Measurements from ENCODE around the gene FOXR1.

FOXR1 gene, protein sequence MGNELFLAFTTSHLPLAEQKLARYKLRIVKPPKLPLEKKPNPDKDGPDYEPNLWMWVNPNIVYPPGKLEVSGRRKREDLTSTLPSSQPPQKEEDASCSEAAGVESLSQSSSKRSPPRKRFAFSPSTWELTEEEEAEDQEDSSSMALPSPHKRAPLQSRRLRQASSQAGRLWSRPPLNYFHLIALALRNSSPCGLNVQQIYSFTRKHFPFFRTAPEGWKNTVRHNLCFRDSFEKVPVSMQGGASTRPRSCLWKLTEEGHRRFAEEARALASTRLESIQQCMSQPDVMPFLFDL

GRCh38 chr11:118971646-118972045 lies at the start of gene FOXR1:
Gene FOXR1, plus strand, starts transcription at chr11:118971761. Its CDS starts 171 bp downstream, at chr11:118971932.
- DNase-seq, result no peak

- DNase-seq, result no peak
Observed at GRCh38 chr11:118921929-118922744, 49.4 kb upstream of the FOXR1 start.

DNA sequence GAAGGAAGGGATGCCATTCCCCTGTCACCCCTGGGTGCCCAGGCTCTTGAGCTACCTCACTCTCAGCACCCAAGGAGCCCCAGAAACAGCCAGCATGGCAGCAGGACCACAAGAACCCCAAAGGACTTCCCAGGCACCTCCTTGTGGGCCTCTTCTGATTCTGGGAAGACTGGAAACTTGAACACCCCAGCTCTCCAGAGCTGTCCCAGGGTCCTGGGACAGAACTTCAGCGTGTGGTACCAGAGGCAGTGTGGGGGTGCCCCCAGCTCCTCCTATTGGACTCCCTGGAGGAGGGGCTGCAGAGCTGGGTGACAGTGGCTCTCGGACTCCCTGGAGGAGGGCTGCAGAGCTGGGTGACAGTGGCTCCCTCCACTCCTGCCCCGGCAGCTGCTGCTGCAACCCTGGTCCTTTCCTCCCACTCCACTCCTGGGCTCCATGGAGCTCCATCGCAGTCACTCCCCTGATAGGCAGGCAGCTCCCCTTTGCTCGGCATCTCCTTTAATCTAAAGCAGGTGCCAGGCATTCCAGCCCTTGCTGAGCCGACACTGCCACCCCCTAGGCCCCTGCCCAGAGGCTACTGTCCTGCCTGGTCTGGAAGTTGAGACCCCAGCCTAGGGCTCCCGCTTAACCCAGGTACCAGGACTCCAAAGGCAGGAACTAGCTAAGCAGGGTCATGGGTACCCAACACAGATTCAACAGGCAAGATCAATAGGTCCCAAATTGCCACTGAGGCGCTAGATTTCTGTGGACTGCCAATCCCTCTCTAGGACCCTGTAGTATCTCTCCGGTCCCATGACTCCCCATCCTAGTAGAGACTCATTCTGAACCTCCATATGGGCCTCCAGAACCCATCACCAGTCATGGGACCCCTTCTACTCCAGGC lies 48.6 kb upstream of the FOXR1 start:
- no peak for DNase-seq

DNA sequence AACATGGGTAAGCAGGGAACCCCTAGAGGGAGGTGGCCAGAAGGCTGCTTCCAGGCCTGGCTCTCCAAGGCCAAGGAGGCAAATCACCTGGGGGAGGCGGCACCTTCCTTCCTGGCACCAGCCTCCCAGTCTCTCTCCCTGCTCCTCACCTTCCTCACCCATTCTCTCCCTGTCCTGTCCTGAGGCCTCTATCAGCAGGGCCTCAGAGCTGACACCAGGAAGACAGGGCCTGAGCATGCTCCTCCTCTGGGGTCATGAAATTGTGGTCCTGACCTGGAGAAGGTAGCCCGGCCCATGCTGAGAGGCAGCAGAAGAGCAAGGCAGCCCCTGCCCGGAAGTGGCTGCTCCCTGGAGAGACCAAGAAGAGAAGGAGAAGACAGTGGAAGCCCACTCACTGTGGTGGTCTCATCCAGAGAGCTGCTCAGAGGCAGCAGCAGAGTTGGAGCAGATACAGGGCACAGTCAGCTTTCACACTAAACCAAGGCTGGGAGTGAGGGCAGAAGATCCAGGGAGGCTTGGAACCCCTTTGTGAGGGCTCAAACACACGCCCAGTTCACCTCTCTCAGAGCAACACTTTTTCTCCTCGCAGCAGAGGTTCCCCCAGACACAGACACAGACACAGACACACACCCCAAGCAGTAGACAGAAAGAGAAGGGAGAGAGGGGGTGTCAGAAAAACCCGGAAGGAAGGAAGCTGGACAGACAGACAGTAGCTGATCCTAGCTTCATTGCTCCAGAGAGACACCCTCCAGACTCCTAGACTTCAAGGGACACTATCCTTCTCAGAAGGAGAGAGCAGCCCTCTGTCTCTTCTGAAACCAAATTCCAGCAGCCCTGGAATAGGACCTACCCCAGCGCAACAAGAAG lies 47.6 kb upstream of the FOXR1 start:
- DNase-seq, result no peak

GRCh38 chr11:118924591-118925585 lies 46.7 kb upstream of the FOXR1 start:
- peak; percentile 61 for DNase-seq

DNA sequence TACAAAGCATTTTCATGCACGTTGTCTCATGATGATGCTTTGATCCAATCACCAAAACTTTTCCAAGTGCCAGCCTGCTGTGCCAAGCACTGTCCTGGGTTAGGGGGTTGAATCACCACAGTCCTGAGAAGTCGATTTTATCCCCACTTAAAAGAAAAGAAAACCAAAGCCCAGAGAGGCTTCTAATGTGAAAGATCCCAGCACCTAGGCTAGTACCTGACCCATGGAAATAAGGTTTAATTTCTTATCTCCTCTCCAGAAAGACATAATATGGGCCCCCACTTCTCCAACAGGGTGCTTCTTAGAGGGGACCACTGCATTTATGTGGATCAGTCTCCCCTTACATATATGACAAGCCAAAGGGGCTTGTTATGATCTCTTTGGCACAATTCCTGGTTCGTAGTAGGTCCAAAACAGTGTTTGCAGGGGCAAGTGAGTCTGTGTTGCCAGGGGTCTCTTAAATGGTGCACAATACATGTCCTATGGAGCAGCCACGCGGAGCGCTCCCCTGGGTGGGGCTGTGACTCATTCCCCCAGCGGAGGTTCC lies 43.9 kb upstream of the FOXR1 start:
- DNase-seq, result no peak

GRCh38 chr11:118928101-118928869 lies 43.3 kb upstream of the FOXR1 start:
- DNase-seq, result peak; percentile 92

- DNase-seq, result no peak
Observed at GRCh38 chr11:118928870-118929500, 42.6 kb upstream of the FOXR1 start.

- DNase-seq, result peak; percentile 66
Observed at GRCh38 chr11:118929501-118930093, 42.0 kb upstream of the FOXR1 start.

GRCh38 chr11:118930094-118930712 lies 41.4 kb upstream of the FOXR1 start:
- DNase-seq, result peak; percentile 84

- DNase-seq, result no peak
Observed at GRCh38 chr11:118931571-118931970, 40.0 kb upstream of the FOXR1 start.

- DNase-seq, result no peak
Observed at GRCh38 chr11:118933486-118933885, 38.1 kb upstream of the FOXR1 start.

DNA sequence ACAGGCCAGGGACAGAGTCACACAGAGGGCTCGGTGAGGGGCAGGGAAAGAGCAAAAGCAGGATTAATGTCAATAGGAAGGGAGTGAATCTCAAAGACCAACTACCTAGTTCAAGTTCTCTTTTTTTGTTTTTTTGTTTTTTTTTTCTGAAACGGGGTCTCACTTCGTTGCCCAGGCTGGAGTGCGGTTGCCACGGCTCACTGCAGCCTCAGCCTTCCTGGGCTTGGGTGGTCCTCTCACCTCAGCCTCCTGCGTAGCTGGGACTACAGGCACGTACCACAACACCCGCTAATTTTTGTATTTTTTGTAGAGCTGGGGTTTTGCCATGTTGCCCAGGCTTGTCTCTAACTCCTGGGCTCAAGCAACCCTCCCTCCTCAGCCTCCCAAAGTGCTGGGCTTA lies 36.2 kb upstream of the FOXR1 start:
- no peak for DNase-seq

- DNase-seq, result no peak
Observed at GRCh38 chr11:118938491-118939403, 32.8 kb upstream of the FOXR1 start.

GRCh38 chr11:118939404-118939915 lies 32.1 kb upstream of the FOXR1 start:
- no peak for DNase-seq

GRCh38 chr11:118939953-118940598 lies 31.5 kb upstream of the FOXR1 start:
- DNase-seq, result peak; percentile 62
